Hematopoietic multipotent progenitor cell treated with erythropoietin and hydrocortisone succinate and interleukin-3 and kit ligand, for 6 days (in vitro differentiated cells): ENCODE measurements around the gene QSER1.
"Not testable (repeated sequence)": the region's sequence is repeated elsewhere in the genome, so short reads cannot be mapped to it uniquely, and the experiment has no call there.

Experiments used
- DNase-seq: peaks from one replicate; pipeline ENCODE4 v3.0.0-alpha.2; 2015

The QSER1 gene

DNA sequence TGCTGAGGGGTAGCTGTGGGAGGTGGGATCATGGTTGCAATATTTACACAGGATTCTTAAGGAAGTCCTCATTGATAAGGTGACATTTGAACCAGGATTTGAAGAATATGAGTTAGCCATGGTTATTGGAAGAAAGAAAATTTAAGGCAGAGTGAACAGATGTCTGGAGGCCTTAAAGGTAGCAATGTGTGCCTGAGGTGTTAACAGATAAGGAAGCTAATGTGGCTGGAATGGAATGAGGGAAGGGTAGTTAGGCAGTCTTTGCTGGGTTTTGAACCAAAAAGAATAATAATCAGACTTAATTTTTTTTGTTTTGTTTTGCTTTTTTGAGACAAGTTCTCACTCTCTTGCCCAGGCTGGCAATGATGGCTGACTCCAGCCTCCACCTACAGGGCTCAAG is 113.4 kb downstream of the QSER1 start:
- no peak for DNase-seq

- no peak for DNase-seq
Measured at GRCh38 chr11:33013755-33014154, 121.1 kb downstream of the QSER1 start.

GRCh38 chr11:33015621-33016551 is 123.3 kb downstream of the QSER1 start, which contains the start of gene DEPDC7:
TSS of gene DEPDC7 (plus strand) at chr11:33015878. CDS start at chr11:33015956, 78 bp downstream.
- peak; percentile 93 for DNase-seq

DNA sequence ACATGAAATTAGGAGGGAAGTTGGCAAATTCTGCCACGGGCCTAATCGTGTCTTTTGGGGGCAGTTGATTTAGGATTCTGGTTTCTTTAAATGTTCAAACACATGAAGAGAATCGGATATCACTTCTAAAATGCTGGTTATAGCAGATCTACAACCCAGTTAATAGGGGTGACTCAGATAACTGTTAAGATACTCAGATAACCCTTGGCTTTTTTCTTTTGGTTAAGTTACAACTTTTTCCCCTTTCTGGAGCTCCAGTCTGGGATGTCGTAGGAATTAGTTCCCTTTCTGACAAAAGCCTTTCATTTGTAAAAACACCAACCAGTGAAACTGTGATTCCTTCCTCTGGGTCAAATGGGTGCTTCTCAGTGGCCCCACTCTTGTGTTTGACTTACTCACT is 124.0 kb downstream of the QSER1 start:
- no peak for DNase-seq

DNA sequence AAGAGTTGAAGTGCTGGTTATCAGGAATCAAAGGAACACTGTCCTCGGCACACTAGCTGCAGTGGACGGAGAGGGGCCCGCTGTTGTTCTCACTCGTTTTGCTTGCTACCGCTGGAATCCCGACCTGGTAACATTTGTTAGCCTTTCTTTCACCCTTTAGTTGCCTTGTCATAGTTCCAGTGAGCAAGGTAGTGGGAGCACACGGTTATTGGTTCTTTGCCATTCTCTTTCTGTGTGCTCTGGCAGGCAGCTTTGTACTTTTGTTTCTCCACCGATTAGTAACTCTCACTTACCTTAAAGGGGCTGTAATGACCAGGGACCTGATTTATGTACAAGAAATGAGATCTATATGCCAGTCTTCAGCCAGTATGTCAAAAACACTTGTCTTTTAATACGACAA is 124.9 kb downstream of the QSER1 start:
- no peak for DNase-seq

DNA sequence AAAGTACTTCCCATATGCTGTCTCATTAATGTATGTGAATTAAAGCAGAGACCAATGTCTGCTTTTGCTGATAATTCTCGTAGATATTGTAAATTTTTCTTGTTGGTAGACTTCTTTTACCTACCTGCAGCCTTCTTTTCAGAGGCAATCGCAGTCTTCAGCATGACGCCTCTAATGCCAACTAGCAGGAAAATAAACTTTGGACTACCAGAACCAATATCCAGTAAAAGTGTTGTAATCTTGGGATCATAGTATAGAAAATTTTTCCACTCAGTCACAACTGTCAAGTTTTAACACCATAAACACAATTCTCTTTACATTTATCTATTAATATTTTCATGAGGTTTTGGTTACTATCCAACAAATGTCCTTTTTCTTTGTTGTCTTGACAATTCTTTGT is 125.4 kb downstream of the QSER1 start:
- DNase-seq, result no peak

- no peak for DNase-seq
Measured at GRCh38 chr11:33018840-33019239, 126.2 kb downstream of the QSER1 start.

GRCh38 chr11:33021501-33021900 is 128.9 kb downstream of the QSER1 start:
- DNase-seq, result no peak

DNA sequence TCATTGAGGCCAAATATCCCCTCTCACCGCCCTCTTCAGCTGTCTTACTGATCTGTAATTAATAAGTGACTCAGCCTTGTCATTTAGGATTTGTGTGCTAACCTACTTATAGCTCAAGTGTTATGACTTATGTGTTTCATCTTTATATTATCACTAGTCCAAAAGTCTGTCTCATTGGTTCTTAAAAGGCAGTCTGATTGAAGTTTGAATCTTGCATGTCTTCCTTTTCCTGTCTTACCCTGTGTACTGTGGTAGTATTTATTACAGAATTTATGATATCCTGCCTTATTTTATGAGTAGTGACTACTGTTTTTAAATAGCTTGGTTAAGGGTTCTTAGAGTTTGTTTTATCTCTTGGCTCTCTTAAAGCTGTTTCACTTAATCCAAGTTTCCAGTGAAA is 129.3 kb downstream of the QSER1 start:
- DNase-seq, result no peak

GRCh38 chr11:33025339-33025722 is 132.7 kb downstream of the QSER1 start:
- no peak for DNase-seq

DNA sequence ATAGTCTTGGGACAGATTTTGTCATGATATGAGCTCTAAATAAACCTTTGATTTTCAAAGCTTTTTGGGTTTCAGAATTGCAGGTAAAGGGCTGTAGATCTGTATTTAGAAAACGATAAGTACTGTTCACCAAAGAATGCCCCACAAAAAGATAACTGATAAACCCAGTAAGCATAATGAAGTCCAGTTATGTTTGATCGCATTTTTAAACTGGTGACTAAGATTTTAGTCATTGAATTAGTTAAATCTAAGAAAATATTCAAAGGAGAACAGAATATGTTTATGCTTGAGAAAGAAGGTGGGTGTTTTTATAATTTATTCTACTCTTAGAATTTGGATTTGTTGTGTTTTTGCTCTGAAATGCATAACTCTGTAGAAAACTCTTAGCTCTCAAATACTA is 134.6 kb downstream of the QSER1 start:
- no peak for DNase-seq

DNA sequence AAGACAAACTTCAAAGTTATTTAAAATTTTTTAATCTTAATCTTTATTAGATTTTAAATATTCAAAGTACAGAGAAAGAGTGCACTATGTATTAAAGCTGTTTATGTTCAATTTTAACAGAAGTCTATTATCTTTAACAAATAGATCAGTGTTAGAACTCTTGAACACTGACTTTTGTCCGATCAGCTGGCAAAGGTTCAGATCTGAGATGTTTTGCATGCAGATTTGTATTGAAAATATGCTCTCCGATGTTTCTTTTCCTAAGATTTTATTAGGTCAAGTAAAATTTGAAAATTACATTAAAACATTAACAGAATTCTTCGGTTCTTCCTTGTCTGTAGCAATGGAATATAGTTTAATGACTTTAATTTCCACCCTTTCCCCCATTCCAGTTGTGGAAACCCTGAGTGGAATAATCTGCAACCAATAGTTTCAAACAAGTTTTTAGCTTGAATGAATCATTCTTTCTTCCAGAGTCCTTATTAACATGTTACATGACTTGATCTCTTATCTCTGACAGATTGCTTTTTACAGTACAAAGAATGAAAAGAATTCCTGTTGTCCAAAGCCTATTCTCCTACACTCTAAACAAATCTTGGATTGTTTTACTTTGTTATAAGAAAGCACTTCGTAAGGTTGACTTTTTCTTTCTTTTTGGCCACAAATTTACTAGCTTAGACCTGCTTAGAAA is 135.4 kb downstream of the QSER1 start:
- no peak for DNase-seq

- DNase-seq, result no peak
Measured at GRCh38 chr11:33028537-33028914, 135.9 kb downstream of the QSER1 start.

DNA sequence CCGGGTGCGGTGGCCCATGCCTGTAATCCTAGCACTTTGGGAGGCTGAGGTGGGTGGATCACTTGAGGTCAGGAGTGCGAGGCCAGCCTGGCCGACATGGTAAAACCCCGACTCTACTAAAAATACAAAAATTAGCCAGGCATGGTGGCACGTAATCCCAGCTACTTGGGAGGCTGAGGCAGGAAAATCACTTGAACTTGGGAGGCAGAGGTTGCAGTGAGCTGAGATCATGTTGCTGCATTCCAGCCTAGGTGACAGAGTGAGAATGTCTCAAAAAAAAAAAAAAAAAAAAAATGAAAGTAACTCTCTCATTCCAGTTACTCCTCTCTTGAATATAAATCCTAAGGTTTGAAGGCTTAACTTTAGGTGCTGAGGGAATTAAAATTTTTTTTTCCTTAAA is 136.6 kb downstream of the QSER1 start:
- not testable (repeated sequence) for DNase-seq
